ENCODE measurements around the gene GTF2I.
"Not testable (repeated sequence)": the region's sequence is repeated elsewhere in the genome, so short reads cannot be mapped to it uniquely, and the experiment has no call there.

Gene GTF2I

DNA sequence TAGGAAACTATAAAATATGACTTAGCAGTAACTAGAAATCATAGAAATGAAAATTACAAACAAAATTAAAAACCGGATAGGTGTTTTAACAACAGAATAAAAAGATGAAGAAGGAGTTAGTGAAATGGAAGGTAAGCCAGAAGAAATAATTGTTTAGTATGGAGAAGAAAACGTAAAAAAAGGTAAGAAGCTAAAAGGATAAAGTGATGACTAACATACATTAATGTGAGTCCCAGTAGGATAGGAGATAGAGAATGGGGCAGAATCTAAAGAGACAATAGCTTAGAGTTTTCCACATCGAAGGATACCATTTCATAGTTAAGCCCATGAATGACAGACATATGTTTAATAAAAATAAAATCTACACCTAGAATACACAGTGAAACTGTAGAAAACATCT, 25.3 kb downstream of the GTF2I start:
- TF ChIP-seq CTCF (conservative IDR thresholded peaks at IDR 0.05), result no peak
- TF ChIP-seq ZFX (IDR thresholded peaks at IDR 0.05), result no peak
- no peak overlapping the region for H3K27ac ChIP-seq

DNA sequence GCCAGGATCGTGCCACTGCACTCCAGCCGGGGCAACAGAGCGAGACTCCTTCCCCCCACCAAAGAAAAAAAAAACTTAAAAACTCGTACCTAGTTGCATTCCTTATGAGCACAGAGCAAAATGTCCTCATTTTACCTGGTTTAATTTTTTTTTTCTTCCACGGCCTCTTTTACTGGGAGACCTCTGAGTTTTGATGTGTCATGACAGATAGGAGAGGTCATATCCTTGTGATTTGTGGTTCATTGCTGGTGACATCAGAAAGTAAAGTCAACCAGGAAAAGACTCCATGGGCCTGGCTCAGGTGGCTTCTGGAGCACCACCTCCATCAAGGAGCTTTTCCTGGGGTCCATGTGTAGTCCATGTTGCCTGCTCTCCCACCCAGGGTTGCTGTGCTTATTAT, 26.3 kb downstream of the GTF2I start:
- no peak overlapping the region for H3K27ac ChIP-seq
- TF ChIP-seq CTCF (conservative IDR thresholded peaks at IDR 0.05) (no peak), ZFX (IDR thresholded peaks at IDR 0.05) (no peak)

GRCh38 chr7:74684473-74684872, 27.0 kb downstream of the GTF2I start:
- TF ChIP-seq ZFX (IDR thresholded peaks at IDR 0.05), result no peak
- TF ChIP-seq CTCF (conservative IDR thresholded peaks at IDR 0.05), result no peak
- no peak overlapping the region for H3K27ac ChIP-seq

DNA sequence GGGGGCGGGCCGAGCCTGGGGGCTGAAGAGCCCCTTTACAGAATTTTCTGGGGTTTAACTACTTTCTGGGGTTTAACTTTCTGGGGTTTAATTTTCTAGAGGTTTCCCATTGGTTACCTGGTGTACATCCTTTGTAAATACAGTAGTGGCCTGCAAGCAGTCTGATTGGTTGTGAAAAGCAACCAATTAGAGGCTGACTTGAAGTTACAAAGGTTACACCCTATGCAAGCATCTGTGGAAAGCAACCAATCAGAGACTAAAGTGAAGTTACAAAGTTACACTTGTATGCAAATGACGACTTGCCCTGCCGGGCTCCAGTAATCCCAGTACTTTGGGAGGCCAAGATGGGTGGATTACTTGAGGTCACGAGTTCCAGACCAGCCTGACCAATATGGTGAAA, 27.4 kb downstream of the GTF2I start:
- H3K27ac ChIP-seq, result no peak overlapping the region
- TF ChIP-seq ZFX (IDR thresholded peaks at IDR 0.05) (no peak), CTCF (conservative IDR thresholded peaks at IDR 0.05) (no peak)

- TF ChIP-seq ZFX (IDR thresholded peaks at IDR 0.05) (no peak), CTCF (conservative IDR thresholded peaks at IDR 0.05) (no peak)
- no peak overlapping the region for H3K27ac ChIP-seq
Observed at GRCh38 chr7:74690474-74690873, 33.0 kb downstream of the GTF2I start.

DNA sequence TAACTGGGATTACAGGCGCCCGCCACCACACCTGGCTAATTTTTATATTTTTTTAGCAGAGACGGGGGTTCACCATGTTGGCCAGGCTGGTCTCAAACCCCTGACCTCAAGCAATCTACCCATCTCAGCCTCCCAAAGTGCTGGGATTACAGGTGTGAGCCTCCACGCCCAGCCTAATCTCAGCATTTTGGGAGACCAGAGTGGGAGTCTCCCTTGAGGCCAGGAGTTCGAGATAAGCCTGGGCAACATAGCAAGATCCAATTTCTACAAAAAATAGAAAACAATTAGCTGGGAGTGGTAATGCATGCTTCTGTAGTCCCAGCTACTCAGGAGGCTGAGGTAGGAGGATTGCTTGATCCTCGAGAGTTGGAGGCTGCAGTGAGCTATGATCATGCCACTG, 46.9 kb downstream of the GTF2I start:
- H3K27ac ChIP-seq, result not testable (repeated sequence)

DNA sequence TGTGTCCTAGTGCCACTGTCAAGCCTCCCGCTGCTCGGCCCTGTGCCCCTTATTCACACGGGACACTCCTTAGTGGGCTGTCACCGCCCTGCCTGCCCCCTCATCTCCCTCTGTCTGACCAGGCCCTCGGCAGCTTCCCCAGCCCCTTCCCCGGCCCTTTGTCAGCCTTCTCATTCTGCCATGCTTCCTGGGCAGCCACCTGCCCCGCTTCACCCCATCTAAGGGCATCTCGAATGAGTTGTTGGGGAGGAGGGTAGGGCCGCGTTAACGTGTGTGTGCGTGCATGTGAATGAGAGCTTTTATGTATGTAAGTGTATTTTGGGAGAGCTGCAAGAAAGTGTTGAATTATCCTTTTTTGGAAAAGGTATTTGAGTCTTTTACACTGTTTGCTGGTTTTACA, 49.7 kb downstream of the GTF2I start:
- TF ChIP-seq ZFX (IDR thresholded peaks at IDR 0.05), result no peak
- TF ChIP-seq CTCF (conservative IDR thresholded peaks at IDR 0.05), result no peak
- no peak overlapping the region for H3K27ac ChIP-seq

GRCh38 chr7:74708569-74709275, 51.2 kb downstream of the GTF2I start:
- no peak for TF ChIP-seq ZFX (IDR thresholded peaks at IDR 0.05)
- TF ChIP-seq CTCF (conservative IDR thresholded peaks at IDR 0.05), result no peak

More at GRCh38 chr7:74708569-74709275, 51.2 kb downstream of the GTF2I start:
- no peak overlapping the region for H3K27ac ChIP-seq

Data from C4-2B (cell line).